NCI-H446 treated with DMSO at 0.1 percent for 48 hours (cell line): Measurements from ENCODE around the gene ZW10.
"Not testable (repeated sequence)": the region's sequence is repeated elsewhere in the genome, so short reads cannot be mapped to it uniquely, and the experiment has no call there.

Source experiments
- DNase-seq: peaks from one replicate; lab custom pipeline; 2025; lab: John Stamatoyannopoulos, UW

The ZW10 gene

DNA sequence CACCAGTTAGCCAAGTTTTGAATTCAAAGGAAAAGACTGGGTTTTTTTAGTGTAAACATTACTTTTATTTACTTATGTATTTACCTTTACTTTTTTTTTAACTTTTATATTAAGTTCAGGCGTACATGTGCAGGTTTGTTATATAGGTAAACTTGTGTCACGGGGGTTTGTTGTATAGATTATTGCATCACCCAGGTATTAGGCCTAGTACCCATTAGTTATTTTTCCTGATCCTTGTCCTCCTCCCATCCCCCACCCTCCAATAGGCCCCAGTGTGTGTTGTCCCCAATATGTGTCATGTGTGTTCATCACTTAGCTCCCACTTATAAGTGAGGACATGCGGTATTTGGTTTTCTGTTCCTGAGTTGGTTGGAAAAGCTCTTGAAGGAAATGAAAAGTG is 20.6 kb downstream of the ZW10 start:
- DNase-seq, result no peak

- DNase-seq, result no peak
Observed at GRCh38 chr11:113736323-113736722, 37.2 kb downstream of the ZW10 start.

GRCh38 chr11:113732092-113732491 is 41.4 kb downstream of the ZW10 start:
- no peak for DNase-seq

DNA sequence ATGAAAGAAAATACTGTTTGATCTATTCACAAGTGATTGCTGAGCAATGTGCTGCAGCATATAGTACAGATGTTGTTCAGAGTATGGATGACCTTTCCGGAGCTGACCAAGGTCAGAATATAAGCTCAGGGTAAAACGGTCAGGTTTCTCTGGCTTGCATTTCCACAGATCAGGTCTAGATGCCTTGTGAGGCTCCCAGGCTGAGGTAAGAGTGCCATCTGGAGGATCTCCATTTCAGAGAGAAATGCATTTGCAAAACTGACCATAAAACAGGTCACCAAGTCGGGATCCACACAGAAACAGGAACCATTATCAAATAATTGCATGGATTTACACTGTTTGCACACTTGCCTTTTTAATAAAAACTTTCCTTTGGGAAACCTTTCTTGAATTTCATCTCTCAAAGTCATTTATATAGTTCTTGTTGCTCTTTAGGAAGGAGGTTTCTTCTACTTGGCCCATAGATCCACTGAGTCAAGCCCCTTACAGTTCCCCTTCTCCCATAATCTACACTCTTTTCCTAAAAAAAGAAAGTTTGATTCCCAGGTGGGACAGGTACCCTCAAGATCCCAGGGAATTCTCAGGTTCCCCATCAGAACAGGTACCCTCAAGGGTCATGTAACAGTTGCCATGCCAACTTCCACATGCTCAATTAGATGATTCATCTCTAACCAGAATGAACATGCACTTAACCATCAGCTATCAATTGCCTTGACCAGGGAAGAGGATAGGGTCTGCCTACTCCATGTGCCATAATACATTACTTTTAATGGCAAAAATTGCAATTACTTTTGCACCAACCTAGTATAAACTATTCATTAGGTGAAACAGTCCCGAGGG is 42.4 kb downstream of the ZW10 start:
- DNase-seq, result no peak

- DNase-seq, result no peak
Observed at GRCh38 chr11:113729456-113729855, 44.0 kb downstream of the ZW10 start.

DNA sequence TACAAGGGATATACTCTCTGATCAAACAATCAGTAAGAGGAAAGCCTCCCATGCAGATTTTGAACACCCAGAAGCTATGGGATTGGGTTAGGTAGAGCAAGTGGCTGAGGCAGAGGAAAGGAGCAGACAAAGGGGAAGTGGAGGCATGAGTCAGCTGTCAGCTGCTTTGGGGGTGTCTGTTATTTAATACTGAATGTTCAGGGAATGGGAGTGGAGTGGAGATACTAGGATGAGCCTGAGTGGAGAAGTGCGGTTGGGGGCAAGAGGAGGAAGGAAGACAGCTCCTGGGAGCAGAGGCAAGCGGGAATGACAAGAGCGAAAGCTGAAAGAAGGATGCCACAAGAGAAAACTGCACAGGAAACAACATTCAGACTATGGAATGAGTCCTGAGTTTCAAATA is 44.7 kb downstream of the ZW10 start:
- no peak for DNase-seq

DNA sequence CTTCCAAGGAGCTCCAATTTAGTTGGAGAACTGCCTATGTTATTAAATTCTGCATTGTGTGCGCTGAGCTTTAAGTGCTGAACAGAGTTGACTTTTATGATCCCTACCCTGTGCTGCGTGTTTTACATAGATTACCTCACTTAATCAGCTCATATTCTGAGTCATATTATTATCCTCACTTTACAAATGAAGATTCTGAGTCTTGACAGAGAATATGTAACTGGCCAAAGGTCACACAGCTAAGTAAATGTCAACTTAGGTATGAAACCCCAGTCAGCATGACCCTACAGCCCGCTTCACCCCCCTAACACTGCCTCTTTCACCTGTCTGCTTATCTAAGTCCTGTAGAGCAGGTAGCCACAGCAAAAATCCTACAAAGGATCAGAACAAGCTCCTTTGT is 47.6 kb downstream of the ZW10 start:
- DNase-seq, result no peak

DNA sequence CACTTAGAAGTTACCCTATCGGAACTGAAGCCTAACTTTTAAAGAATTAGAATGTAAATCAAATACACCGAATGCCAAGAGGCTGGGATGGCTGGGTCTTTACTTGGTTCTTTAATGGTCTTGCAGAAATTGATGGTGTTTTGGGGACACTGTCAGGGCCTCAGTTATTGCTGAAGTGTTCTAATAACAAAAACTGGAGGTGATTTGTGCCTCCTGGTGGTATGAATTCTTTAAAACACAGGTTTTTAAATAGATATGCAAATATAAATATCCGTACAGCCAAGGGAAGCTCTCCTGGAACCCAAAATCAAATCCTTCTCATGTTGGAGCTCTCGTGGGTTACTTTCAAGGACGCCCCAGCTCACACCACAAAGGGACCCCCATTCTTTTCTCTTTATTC is 48.1 kb downstream of the ZW10 start:
- no peak for DNase-seq

GRCh38 chr11:113724778-113725177 is 48.7 kb downstream of the ZW10 start:
- DNase-seq, result no peak

- DNase-seq, result no peak
Observed at GRCh38 chr11:113723787-113724186, 49.7 kb downstream of the ZW10 start.

DNA sequence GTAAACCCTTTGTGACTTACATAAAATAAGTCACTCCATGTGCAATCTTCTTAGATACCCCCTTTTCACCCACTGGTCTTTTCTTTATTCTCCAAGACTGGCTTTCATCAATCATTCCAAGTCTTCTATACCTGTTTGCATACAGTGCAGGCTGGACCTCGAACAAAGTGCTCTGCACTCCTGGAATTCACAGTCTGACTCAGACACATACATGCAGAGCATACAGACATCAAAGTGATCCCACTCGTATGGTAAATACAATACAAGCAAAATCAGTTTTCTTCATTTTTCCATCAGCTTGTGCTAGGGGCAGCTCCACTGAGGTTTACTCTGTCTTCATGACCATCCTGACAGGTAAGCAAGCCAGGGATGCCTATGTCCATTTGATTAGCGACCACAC is 50.6 kb downstream of the ZW10 start:
- no peak for DNase-seq

DNA sequence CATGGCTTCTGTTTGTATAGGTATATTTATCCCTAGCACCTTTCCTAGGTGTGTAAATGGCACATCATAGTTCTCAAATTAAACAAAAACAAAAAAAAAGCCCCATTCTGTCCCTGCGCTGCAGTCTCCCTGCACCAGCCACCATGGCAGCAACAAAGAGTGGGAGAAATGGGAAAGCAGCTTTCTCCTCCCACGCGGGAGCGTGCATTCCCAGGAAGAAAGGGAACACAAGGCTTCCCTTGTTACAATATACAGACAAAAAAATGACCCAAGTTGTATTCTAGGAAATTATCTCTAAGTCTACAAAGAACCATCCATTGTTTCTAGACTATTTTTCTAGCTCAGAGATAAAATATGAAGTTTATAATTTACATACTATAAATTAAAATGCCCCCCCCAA is 51.3 kb downstream of the ZW10 start:
- no peak for DNase-seq

DNA sequence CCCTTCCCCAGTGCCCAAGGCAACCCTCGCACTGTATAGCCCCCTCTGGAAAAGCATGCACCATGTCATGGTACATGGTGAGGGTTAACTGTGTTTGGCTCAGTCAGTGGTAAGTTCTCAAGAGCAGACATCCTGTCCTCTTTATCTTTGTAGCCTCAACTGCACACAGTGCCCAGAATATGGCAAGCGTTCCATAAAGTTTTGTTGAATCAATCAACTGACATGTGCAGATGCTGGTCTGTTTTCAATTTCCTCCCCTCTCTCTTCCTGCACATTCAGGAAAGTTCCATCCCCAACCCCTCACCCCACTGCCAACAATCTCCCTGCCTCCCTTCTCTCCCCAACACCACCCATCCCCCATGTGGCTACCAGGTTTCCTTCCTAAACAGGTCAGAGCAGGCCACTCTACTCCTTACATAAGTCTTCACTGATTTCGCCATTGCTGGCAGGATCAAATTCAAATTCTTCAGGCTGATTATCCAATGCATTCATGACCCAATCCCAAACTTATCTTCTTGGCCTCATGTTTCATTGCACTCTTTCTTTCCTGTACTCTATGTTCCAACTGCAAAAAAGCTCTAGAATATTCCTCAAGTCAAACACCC is 51.9 kb downstream of the ZW10 start:
- DNase-seq, result no peak

- not testable (repeated sequence) for DNase-seq
Observed at GRCh38 chr11:113720478-113720877, 53.0 kb downstream of the ZW10 start.

DNA sequence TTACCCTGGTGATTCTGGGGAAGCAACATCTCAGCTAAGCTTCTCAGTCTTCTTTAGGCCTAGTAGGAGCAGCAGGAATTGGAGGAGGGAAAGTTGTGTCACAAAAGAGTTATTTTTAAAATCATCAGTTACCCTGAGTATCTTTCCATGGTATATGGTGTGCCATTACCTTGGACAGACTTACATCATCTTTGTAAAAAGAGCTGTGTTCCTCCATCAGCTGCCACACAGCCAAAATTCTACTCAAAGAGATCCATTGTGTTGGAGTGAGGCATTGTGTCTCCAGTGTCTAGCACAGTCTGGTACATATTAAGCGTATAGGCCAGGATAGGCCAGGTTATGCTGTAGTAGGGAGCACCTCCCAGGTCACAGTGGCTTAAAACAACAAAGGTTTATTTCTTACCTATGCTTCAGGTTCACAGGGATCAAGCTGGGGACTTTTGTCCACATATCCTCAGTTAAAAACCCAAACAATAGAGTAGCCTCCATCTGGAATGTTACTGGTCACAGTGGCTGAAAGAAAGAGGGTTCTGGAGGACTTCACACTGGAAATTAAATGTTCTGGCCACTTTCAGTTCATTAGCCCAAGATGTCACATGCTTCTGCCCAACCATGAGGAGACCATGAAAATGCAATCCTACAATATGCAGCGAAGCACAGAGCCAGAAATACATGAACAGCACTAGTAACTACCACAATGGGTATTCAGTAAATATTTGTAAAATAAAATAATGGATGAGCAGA is 57.4 kb downstream of the ZW10 start:
- no peak for DNase-seq

GRCh38 chr11:113715273-113715672 is 58.2 kb downstream of the ZW10 start:
- DNase-seq, result no peak

- DNase-seq, result no peak
Observed at GRCh38 chr11:113710989-113711388, 62.5 kb downstream of the ZW10 start.

DNA sequence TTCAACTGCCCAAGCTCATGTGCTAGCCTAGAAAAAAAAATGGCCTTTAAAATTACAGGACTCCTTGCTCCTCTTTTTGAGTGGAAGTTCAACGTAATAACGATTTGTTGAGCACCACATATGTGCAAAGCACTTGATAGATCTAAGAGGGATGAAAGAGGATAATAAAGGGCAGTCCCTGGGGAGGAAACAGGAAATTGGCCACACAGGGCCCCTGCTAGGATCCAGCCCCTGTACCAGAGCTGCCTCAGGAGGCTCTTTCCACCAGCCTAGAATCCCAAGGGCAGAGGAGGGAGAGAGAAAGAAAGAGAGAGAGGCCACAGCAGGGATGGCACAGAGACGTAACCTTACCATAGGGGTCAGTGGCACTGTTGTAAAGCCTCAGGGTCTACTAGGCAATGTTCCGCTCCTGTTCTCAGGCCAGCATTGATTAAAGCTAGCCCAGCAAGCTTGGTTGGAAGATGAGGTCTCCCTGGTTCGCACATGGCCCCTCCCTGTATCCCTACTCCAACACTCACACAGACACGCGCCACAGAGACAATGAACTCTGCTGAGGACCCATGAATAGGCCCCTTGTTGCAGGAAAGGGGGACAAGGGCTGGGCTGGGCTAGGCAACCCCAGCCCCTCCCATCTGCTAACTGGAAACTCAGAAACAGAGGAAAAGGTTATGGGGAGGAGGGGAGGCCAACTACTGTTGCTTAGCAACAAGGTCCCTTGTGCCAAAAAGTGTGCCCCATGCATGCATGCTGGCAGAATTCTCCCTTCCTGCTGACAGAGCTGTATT is 67.4 kb downstream of the ZW10 start, which contains the start of gene TMPRSS5:
Gene TMPRSS5, minus strand, starts transcription at position 438 of the 785 bp plus-strand sequence. Its CDS starts 84 bp downstream, at position 354.
- DNase-seq, result no peak

DNA sequence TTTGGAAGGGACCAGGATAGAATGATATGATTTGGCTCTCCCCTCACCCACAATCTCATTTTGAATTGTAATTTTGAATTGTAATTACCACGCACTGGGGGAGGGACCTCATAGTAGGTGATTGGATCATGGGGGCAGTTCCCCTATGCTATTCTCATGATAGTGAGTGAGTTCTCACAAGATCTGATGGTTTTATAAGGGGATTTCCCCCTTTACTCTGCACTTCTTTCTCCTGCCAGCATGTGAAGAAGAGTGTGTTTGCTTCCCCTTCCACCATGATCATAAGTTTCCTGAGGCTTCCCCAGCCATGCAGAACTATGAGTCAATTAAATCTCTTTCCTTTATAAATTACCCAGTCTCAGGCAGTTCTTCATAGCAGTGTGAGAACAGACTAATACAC is 69.9 kb downstream of the ZW10 start:
- DNase-seq, result not testable (repeated sequence)

- DNase-seq, result no peak
Observed at GRCh38 chr11:113701491-113701890, 72.0 kb downstream of the ZW10 start.

DNA sequence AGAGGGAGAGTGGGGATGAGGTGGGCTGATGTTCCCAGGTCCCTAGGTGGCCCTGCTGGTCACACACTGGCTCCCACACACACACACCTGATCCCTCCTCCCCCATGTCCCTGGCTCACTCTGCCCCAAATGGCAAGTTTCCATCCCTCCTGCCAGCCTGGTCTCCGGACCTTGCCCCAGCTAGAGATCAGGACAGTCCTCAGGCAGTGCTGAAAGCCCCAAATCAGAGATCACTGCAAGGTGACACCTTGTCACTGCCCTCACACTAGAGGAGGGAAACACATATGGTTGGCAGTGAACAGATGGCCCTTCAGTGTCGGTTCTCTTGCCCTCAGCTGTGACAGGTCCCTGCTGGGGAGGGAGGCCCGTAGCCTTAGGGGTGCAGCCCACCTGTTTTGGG is 75.0 kb downstream of the ZW10 start:
- DNase-seq, result no peak

DNA sequence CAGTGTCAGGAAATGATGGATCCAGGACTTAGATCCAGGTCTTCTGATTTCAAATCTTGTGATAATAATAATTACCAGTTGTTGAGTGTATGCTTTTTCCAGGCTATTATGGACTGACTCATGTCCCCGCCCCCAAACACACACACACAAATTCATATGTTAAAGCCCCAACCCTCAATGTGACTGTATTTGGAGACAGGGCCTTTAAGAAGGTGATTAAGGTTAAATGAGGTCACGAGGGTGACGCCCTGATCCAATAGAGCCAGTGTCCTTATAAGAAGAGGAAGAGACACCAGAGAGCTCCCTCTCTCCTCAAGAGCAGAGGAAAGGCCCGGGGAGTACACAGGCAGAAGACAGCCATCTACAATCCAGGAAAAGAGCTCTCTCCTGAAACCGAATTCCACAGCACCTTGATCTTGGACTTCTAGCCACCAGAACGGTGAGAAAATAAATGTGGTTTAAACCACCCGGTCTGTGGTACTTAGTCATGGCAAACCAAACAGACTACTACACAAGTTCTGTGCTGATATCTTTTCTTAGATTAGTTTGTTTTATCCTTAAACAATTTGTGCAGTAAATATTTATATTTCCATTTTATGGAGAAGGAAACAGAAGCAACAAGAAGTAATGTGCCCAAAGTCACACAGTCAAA is 75.6 kb downstream of the ZW10 start:
- DNase-seq, result no peak
